Osteocyte (in vitro differentiated cells): Measurements from ENCODE around the gene CATSPERB. TPM values are rescaled to one million over a fixed set of nuclear protein-coding genes. Genes with fewer than 3 reads are reported as not detected.

Experiments
- DNase-seq: peaks from one replicate; pipeline ENCODE4 v3.0.0; 2021; ENCODE audit warnings: mixed read lengths; ENCODE audit not compliant: unreplicated experiment; ENCODE audit errors: extremely low spot score
- H3K27ac Mint-ChIP-seq: one replicate; pipeline ENCODE4 v1.8.0; 2021; ENCODE audit warnings: mild to moderate bottlenecking, mixed read lengths; ENCODE audit not compliant: unreplicated experiment
- H3K27me3 Mint-ChIP-seq: one replicate; pipeline ENCODE4 v1.8.0; 2021; ENCODE audit warnings: mixed read lengths; ENCODE audit not compliant: unreplicated experiment
- H3K36me3 Mint-ChIP-seq: one replicate; pipeline ENCODE4 v1.8.0; 2021; ENCODE audit warnings: mixed read lengths; ENCODE audit not compliant: unreplicated experiment
- H3K4me1 Mint-ChIP-seq: one replicate; pipeline ENCODE4 v1.8.0; 2021; ENCODE audit warnings: mixed read lengths; ENCODE audit not compliant: unreplicated experiment
- H3K4me3 Mint-ChIP-seq: one replicate; pipeline ENCODE4 v1.8.0; 2021; ENCODE audit warnings: mild to moderate bottlenecking, moderate library complexity, mixed read lengths; ENCODE audit not compliant: unreplicated experiment
- H3K9me3 Mint-ChIP-seq: one replicate; pipeline ENCODE4 v1.8.0; 2021; ENCODE audit warnings: mixed read lengths; ENCODE audit not compliant: unreplicated experiment
- CTCF ChIP-seq: fragments of 200-600 bp; sonication (generic); IDR thresholded peaks from 2 replicates; pipeline ENCODE4 v1.5.0; 2021; ENCODE audit warnings: antibody characterized with exemption, mild to moderate bottlenecking, moderate library complexity
- total RNA-seq: library from RNA; stranded (reverse); gene quantifications from 2 replicates; pipeline ENCODE4 v1.2.1, GENCODE V29; 2021

CATSPERB gene
- total RNA-seq, 1 donor from 2014 or later = not detected

- H3K36me3 Mint-ChIP-seq = no peaks in the 10 kb centered on the region
Measured at GRCh38 chr14:91533623-91534022, 198.3 kb downstream of the CATSPERB start.

More at GRCh38 chr14:91533623-91534022, 198.3 kb downstream of the CATSPERB start:
- no peak for DNase-seq
- H3K27ac Mint-ChIP-seq = no peak overlapping the region
- no peaks in the 10 kb centered on the region for H3K4me1 Mint-ChIP-seq
- H3K4me3 Mint-ChIP-seq = no peak overlapping the region
- peaks cover 3% of the 10 kb centered on the region for H3K27me3 Mint-ChIP-seq
- TF ChIP-seq CTCF = no peak
- H3K9me3 Mint-ChIP-seq = no peaks in the 10 kb centered on the region

Other genes with a start within 250 kb of the CATSPERB start
- 65.9 and 68.1 TPM in 2 replicates for gene PPP4R3A, start 221.8 kb downstream of the CATSPERB start, total RNA-seq
- gene TC2N, start 135.4 kb upstream of the CATSPERB start, total RNA-seq = 0.35 and 2.1 TPM in 2 replicates
- gene FBLN5, start 215.6 kb upstream of the CATSPERB start, total RNA-seq = 98.7 and 101 TPM in 2 replicates